Left kidney (tissue), 1 donor: ENCODE results near the gene OR2M5. TPM values are rescaled to one million over a fixed set of nuclear protein-coding genes. Genes with fewer than 3 reads are reported as not detected.

Experiments
- polyA plus RNA-seq: library from polyadenylated mRNA; unstranded; fragments of 120-200 nt; gene quantifications from one replicate; pipeline ENCODE4 v1.2.1, GENCODE V29; 2013; ENCODE audit not compliant: insufficient read length

Gene OR2M5
- polyA plus RNA-seq, 1 donor = not detected

Other genes starting within 250 kb of the OR2M5 start
- 0.25 TPM for gene OR2W3, start 249.6 kb upstream of the OR2M5 start, polyA plus RNA-seq
- not detected for gene OR2T8, start 224.9 kb upstream of the OR2M5 start, polyA plus RNA-seq
- not detected for gene OR2AJ1, start 220.3 kb upstream of the OR2M5 start, polyA plus RNA-seq
- not detected for gene OR2L8, start 196.3 kb upstream of the OR2M5 start, polyA plus RNA-seq
- gene OR2AK2, start 179.9 kb upstream of the OR2M5 start, polyA plus RNA-seq = not detected
- not detected for gene OR2L5, start 131.5 kb upstream of the OR2M5 start, polyA plus RNA-seq
- gene OR2L2, start 115.1 kb upstream of the OR2M5 start, polyA plus RNA-seq = 0.13 TPM
- not detected for gene OR2L3, start 98.3 kb upstream of the OR2M5 start, polyA plus RNA-seq
- not detected for gene OR2L13, start 50.0 kb upstream of the OR2M5 start, polyA plus RNA-seq
- not detected for gene OR2M2, start 29.7 kb downstream of the OR2M5 start, polyA plus RNA-seq
- 0.08 TPM for gene OR2M3, start 52.1 kb downstream of the OR2M5 start, polyA plus RNA-seq
- 0.07 TPM for gene OR2M4, start 86.3 kb downstream of the OR2M5 start, polyA plus RNA-seq
- gene OR2T33, start 132.8 kb downstream of the OR2M5 start, polyA plus RNA-seq = not detected
- 0.07 TPM for gene OR2T12, start 158.3 kb downstream of the OR2M5 start, polyA plus RNA-seq
- gene OR2M7, start 179.4 kb downstream of the OR2M5 start, polyA plus RNA-seq = not detected
- not detected for gene OR14C36, start 203.6 kb downstream of the OR2M5 start, polyA plus RNA-seq
- not detected for gene OR2T4, start 216.5 kb downstream of the OR2M5 start, polyA plus RNA-seq
- not detected for gene OR2T6, start 230.6 kb downstream of the OR2M5 start, polyA plus RNA-seq